ENCODE measurements around the gene ERCC3. TPM values are rescaled to one million over a fixed set of nuclear protein-coding genes. Genes with fewer than 3 reads are reported as not detected.
"Not testable (repeated sequence)": the region's sequence is repeated elsewhere in the genome, so short reads cannot be mapped to it uniquely, and the experiment has no call there.

Gene ERCC3
- total RNA-seq, 2 donors from 2014 or later, result 29.8 to 61.3 TPM

- H3K27ac ChIP-seq, result no peak overlapping the region
- no peak overlapping the region for H3K4me3 ChIP-seq
Measured at GRCh38 chr2:127226520-127227263, 67.3 kb downstream of the ERCC3 start.

GRCh38 chr2:127226132-127226519 is 67.8 kb downstream of the ERCC3 start:
- H3K36me3 ChIP-seq, result no peaks in the 10 kb centered on the region
- H3K27ac ChIP-seq, result no peak overlapping the region
- WGBS, result 60% methylated on average over 9 of the region's 9 CpGs
- no peaks in the 10 kb centered on the region for H3K27me3 ChIP-seq (replicated peaks; ENCODE audit: insufficient read depth)
- intact Hi-C loops (cut with DNase I), result no loop called here
- H3K9me3 ChIP-seq, result no peaks in the 10 kb centered on the region
- no peak for DNase-seq (ENCODE audit: low spot score)
- TF ChIP-seq POLR2AphosphoS5 (IDR thresholded peaks at IDR 0.05) (no peak), POLR2A (IDR thresholded peaks at IDR 0.05) (no peak), CTCF (IDR thresholded peaks at IDR 0.05) (no peak)
- no peak overlapping the region for H3K4me3 ChIP-seq
- no peaks in the 10 kb centered on the region for H3K4me1 ChIP-seq (replicated peaks)

More at GRCh38 chr2:127226520-127227263, 67.3 kb downstream of the ERCC3 start:
- peak; percentile 67 for DNase-seq (ENCODE audit: low spot score)
- Histone ChIP-seq H3K27me3 (replicated peaks; ENCODE audit: insufficient read depth) (no peaks in the 10 kb centered on the region), H3K9me3 (no peaks in the 10 kb centered on the region), H3K4me1 (replicated peaks) (no peaks in the 10 kb centered on the region), H3K36me3 (no peaks in the 10 kb centered on the region)
- TF ChIP-seq POLR2A (IDR thresholded peaks at IDR 0.05), result no peak
- TF ChIP-seq POLR2AphosphoS5 (IDR thresholded peaks at IDR 0.05), result peak; percentile 59
- TF ChIP-seq CTCF (IDR thresholded peaks at IDR 0.05), result no peak
- intact Hi-C loops (cut with DNase I), result no loop called here
- 16% methylated on average over 10 of the region's 10 CpGs for WGBS

GRCh38 chr2:127225186-127225960 is 68.6 kb downstream of the ERCC3 start:
- no peaks in the 10 kb centered on the region for H3K4me1 ChIP-seq (replicated peaks)
- WGBS, result 61% methylated on average over 12 of the region's 12 CpGs
- H3K9me3 ChIP-seq, result no peaks in the 10 kb centered on the region
- H3K36me3 ChIP-seq, result no peaks in the 10 kb centered on the region
- H3K4me3 ChIP-seq, result no peak overlapping the region
- no peak for TF ChIP-seq POLR2A (IDR thresholded peaks at IDR 0.05)
- H3K27ac ChIP-seq, result no peak overlapping the region
- intact Hi-C loops (cut with DNase I), result no loop called here
- H3K27me3 ChIP-seq (replicated peaks; ENCODE audit: insufficient read depth), result peaks cover 5% of the 10 kb centered on the region
- DNase-seq (ENCODE audit: low spot score), result no peak

- H3K9me3 ChIP-seq; H3K36me3 ChIP-seq; H3K27ac ChIP-seq; DNase-seq (ENCODE audit: low spot score); H3K4me3 ChIP-seq; H3K4me1 ChIP-seq (replicated peaks); intact Hi-C loops (cut with DNase I): not testable (repeated sequence)
- peaks cover 12% of the 10 kb centered on the region for H3K27me3 ChIP-seq (replicated peaks; ENCODE audit: insufficient read depth)
- WGBS, result 56% methylated on average over 5 of the region's 5 CpGs
Measured at GRCh38 chr2:127224135-127224534, 69.8 kb downstream of the ERCC3 start.

- H3K36me3 ChIP-seq, result no peaks in the 10 kb centered on the region
- intact Hi-C loops (cut with DNase I), result no loop called here
- TF ChIP-seq POLR2A (IDR thresholded peaks at IDR 0.05) (peak; percentile 20), POLR2AphosphoS5 (IDR thresholded peaks at IDR 0.05) (no peak)
Measured at GRCh38 chr2:127220768-127221527, 73.0 kb downstream of the ERCC3 start.

More at GRCh38 chr2:127220768-127221527, 73.0 kb downstream of the ERCC3 start:
- 34% methylated on average over 31 of the region's 31 CpGs for WGBS
- peaks cover 13% of the 10 kb centered on the region for H3K4me1 ChIP-seq (replicated peaks)
- no peak overlapping the region for H3K4me3 ChIP-seq
- DNase-seq (ENCODE audit: low spot score), result no peak
- no peaks in the 10 kb centered on the region for H3K9me3 ChIP-seq
- H3K27ac ChIP-seq, result no peak overlapping the region
- H3K27me3 ChIP-seq (replicated peaks; ENCODE audit: insufficient read depth), result peaks cover 17% of the 10 kb centered on the region
